Trophoblast cell (in vitro differentiated cells and primary cell): ENCODE results near the gene GAP43.

Experiments
- DNase-seq, 2 donors: peaks; one replicate each; pipeline ENCODE4 v3.0.0-alpha.2; 2016
- H2AFZ ChIP-seq: 2 replicates; pipeline ENCODE4 v1.6.1; 2013; ENCODE audit warnings: low read length, moderate library complexity, mild to moderate bottlenecking; ENCODE audit not compliant: insufficient read depth, poor library complexity
- H2AK5ac ChIP-seq: 2 replicates; pipeline ENCODE4 v1.6.1; 2013; ENCODE audit warnings: mild to moderate bottlenecking, low read length
- H2BK120ac ChIP-seq: 2 replicates; pipeline ENCODE4 v1.6.1; 2013; ENCODE audit warnings: low read length, mild to moderate bottlenecking, moderate library complexity; ENCODE audit not compliant: insufficient read depth, poor library complexity
- H2BK12ac ChIP-seq: 2 replicates; pipeline ENCODE4 v1.6.1; 2013; ENCODE audit warnings: mild to moderate bottlenecking, low read length, moderate library complexity
- H2BK5ac ChIP-seq: 2 replicates; pipeline ENCODE4 v1.6.1; 2013; ENCODE audit warnings: low read length, low read depth, moderate library complexity, mild to moderate bottlenecking; ENCODE audit not compliant: poor library complexity
- H3K14ac ChIP-seq: 2 replicates; pipeline ENCODE4 v1.6.1; 2013; ENCODE audit warnings: mild to moderate bottlenecking, low read length
- H3K18ac ChIP-seq: 2 replicates; pipeline ENCODE4 v1.6.1; 2013; ENCODE audit warnings: mild to moderate bottlenecking, low read length
- H3K23ac ChIP-seq: 2 replicates; pipeline ENCODE4 v1.6.1; 2013; ENCODE audit warnings: low read length
- H3K27ac ChIP-seq: 2 replicates; pipeline ENCODE4 v1.5.1; 2013; ENCODE audit warnings: low read depth, mild to moderate bottlenecking, inconsistent platforms, low read length, moderate library complexity
- H3K27me3 ChIP-seq: 2 replicates; pipeline ENCODE4 v1.6.1; 2013; ENCODE audit warnings: inconsistent platforms, mild to moderate bottlenecking, low read length, moderate library complexity; ENCODE audit not compliant: insufficient read depth
- H3K36me3 ChIP-seq, 2 experiments: 1 replicate in 1 of 2; 2 replicates in 1 of 2; pipeline ENCODE4 v1.6.1; 2013; ENCODE audit warnings: low read length in 2 of 2, mild to moderate bottlenecking in 2 of 2, moderate library complexity in 1 of 2; ENCODE audit not compliant: insufficient read depth in 2 of 2, control insufficient read depth in 1 of 2
- H3K4ac ChIP-seq: 2 replicates; pipeline ENCODE4 v1.6.1; 2013; ENCODE audit warnings: low read depth, mild to moderate bottlenecking, low read length, moderate library complexity
- H3K4me1 ChIP-seq, 2 experiments: 1 replicate in 1 of 2; 2 replicates in 1 of 2; pipeline ENCODE4 v1.6.1; 2013; ENCODE audit warnings: low read length in 2 of 2, mild to moderate bottlenecking in 2 of 2, moderate library complexity in 1 of 2; ENCODE audit not compliant: insufficient read depth in 2 of 2, control insufficient read depth in 1 of 2
- H3K4me2 ChIP-seq: 2 replicates; pipeline ENCODE4 v1.6.1; 2013; ENCODE audit warnings: inconsistent platforms, mild to moderate bottlenecking, low read length, moderate library complexity
- H3K4me3 ChIP-seq: 2 replicates; pipeline ENCODE4 v1.5.1; 2013; ENCODE audit warnings: mild to moderate bottlenecking, low read depth, low read length, inconsistent platforms
- H3K79me1 ChIP-seq: one replicate; pipeline ENCODE4 v1.6.1; 2013; ENCODE audit warnings: low read length
- H3K79me2 ChIP-seq: 2 replicates; pipeline ENCODE4 v1.6.1; 2013; ENCODE audit warnings: low read length, mild to moderate bottlenecking; ENCODE audit not compliant: control insufficient read depth, insufficient read depth, poor library complexity
- H3K9ac ChIP-seq: 2 replicates; pipeline ENCODE4 v1.6.1; 2013; ENCODE audit warnings: mild to moderate bottlenecking, low read length
- H3K9me3 ChIP-seq: 2 replicates; pipeline ENCODE4 v1.6.1; 2013; ENCODE audit warnings: low read depth, mild to moderate bottlenecking, control low read depth, inconsistent platforms, low read length; ENCODE audit not compliant: insufficient read depth
- H4K12ac ChIP-seq: 2 replicates; pipeline ENCODE4 v1.6.1; 2013; ENCODE audit warnings: low read depth, mild to moderate bottlenecking, low read length, moderate library complexity
- H4K8ac ChIP-seq: 2 replicates; pipeline ENCODE4 v1.6.1; 2013; ENCODE audit warnings: low read depth, mild to moderate bottlenecking, low read length, moderate library complexity
- H4K91ac ChIP-seq: one replicate; pipeline ENCODE4 v1.6.1; 2013; ENCODE audit warnings: low read depth, mild to moderate bottlenecking, low read length, moderate library complexity
- WGBS: extraction: QIAGEN DNeasy Blood & Tissue Kit; methylation state at CpG from one replicate; pipeline ENCODE4 v1.1.7; 2013; ENCODE audit warnings: missing lambda C conversion rate; ENCODE audit not compliant: insufficient read length, insufficient coverage; ENCODE audit errors: extremely low coverage; 5-methylcytosine and 5-hydroxymethylcytosine counted together

The GAP43 gene

GRCh38 chr3:115685097-115685496, 61.8 kb downstream of the GAP43 start:
- no peak overlapping the region for H3K27ac ChIP-seq
- no peak overlapping the region for H4K8ac ChIP-seq
- no peaks in the 10 kb centered on the region for H3K27me3 ChIP-seq
- H3K9me3 ChIP-seq = no peaks in the 10 kb centered on the region
- H2BK5ac ChIP-seq = no peak overlapping the region
- no peaks in the 10 kb centered on the region for H3K36me3 ChIP-seq
- no peak overlapping the region for H4K12ac ChIP-seq
- no peak overlapping the region for H2AK5ac ChIP-seq
- no peak overlapping the region for H3K18ac ChIP-seq
- no peak overlapping the region for H3K14ac ChIP-seq
- H3K79me1 ChIP-seq = no peaks in the 10 kb centered on the region
- H3K4me1 ChIP-seq = no peaks in the 10 kb centered on the region
- H2BK12ac ChIP-seq = no peak overlapping the region
- no peak overlapping the region for H3K9ac ChIP-seq
- H2AFZ ChIP-seq = no peak overlapping the region
- no peak overlapping the region for H4K91ac ChIP-seq
- H3K4me2 ChIP-seq = no peak overlapping the region
- no peaks in the 10 kb centered on the region for H3K79me2 ChIP-seq
- no peak overlapping the region for H3K4ac ChIP-seq
- H2BK120ac ChIP-seq = no peak overlapping the region
- DNase-seq = no peak
- no peak overlapping the region for H3K23ac ChIP-seq
- no peak overlapping the region for H3K4me3 ChIP-seq

DNA sequence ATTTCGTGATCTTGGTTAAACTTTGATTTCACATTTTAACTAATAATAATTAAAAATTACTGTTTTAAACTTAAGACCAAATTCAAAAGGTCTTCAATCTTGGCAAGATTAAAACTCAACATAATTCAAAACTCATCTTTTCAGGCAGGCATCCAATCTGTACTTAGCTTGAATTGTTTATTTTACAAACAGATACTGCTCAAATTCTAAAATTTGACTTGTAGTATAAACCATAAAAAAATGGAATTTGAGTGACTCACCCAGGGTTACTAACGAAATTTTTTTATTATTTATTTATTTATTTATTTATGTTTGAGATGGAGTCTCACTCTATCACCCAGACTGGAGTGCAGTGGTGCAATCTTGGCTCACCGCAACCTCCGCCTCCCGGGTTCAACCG, 64.4 kb downstream of the GAP43 start:
- H4K8ac ChIP-seq = no peak overlapping the region
- H3K27ac ChIP-seq = no peak overlapping the region
- no peak for DNase-seq
- no peak overlapping the region for H4K91ac ChIP-seq
- H3K4me3 ChIP-seq = no peak overlapping the region
- no CpG with 5 or more reads among the region's 6 CpGs for WGBS
- H4K12ac ChIP-seq = no peak overlapping the region
- H3K9ac ChIP-seq = no peak overlapping the region
- H3K18ac ChIP-seq = no peak overlapping the region
- H3K9me3 ChIP-seq = no peaks in the 10 kb centered on the region
- H2AK5ac ChIP-seq = no peak overlapping the region
- H3K27me3 ChIP-seq = no peaks in the 10 kb centered on the region
- H3K14ac ChIP-seq = no peak overlapping the region
- H3K79me1 ChIP-seq = no peaks in the 10 kb centered on the region
- no peak overlapping the region for H2BK12ac ChIP-seq
- no peaks in the 10 kb centered on the region for H3K36me3 ChIP-seq
- H2BK120ac ChIP-seq = no peak overlapping the region
- H3K4me2 ChIP-seq = no peak overlapping the region
- no peaks in the 10 kb centered on the region for H3K4me1 ChIP-seq
- H2BK5ac ChIP-seq = no peak overlapping the region
- H3K79me2 ChIP-seq = no peaks in the 10 kb centered on the region
- H3K23ac ChIP-seq = no peak overlapping the region
- H2AFZ ChIP-seq = no peak overlapping the region
- no peak overlapping the region for H3K4ac ChIP-seq

DNA sequence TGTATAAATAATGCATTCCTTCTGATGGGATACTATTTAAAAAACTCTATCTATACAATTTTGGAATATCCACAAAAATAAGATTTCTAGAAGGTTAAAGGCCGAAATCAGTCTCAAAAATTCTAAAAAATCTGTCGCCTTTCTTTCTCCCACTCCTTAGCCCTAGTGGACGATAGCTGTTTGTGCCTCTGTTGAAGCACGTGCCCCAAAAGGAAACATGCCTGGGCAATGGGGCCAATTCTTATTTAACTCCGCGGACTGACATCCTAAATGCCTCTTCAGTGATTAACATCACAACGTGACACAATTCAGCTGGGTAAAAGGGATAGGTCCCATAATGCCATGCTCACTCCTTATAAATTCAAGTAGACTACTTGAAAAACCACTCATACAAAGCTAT, 65.1 kb downstream of the GAP43 start:
- no peak overlapping the region for H3K9ac ChIP-seq
- no peak overlapping the region for H3K27ac ChIP-seq
- no peaks in the 10 kb centered on the region for H3K36me3 ChIP-seq
- no peak overlapping the region for H2BK12ac ChIP-seq
- no peak overlapping the region for H4K91ac ChIP-seq
- no peaks in the 10 kb centered on the region for H3K27me3 ChIP-seq
- H3K4ac ChIP-seq = no peak overlapping the region
- no peak overlapping the region for H3K23ac ChIP-seq
- no peak overlapping the region for H2AK5ac ChIP-seq
- no peak overlapping the region for H4K12ac ChIP-seq
- no peak overlapping the region for H2BK120ac ChIP-seq
- H3K14ac ChIP-seq = no peak overlapping the region
- H3K4me3 ChIP-seq = no peak overlapping the region
- no peak overlapping the region for H4K8ac ChIP-seq
- H2BK5ac ChIP-seq = no peak overlapping the region
- no peak overlapping the region for H2AFZ ChIP-seq
- H3K79me1 ChIP-seq = no peaks in the 10 kb centered on the region
- H3K9me3 ChIP-seq = no peaks in the 10 kb centered on the region
- no peak overlapping the region for H3K18ac ChIP-seq
- H3K4me2 ChIP-seq = no peak overlapping the region
- no CpG with 5 or more reads among the region's 7 CpGs for WGBS
- H3K79me2 ChIP-seq = no peaks in the 10 kb centered on the region
- H3K4me1 ChIP-seq = no peaks in the 10 kb centered on the region
- DNase-seq = no peak

DNA sequence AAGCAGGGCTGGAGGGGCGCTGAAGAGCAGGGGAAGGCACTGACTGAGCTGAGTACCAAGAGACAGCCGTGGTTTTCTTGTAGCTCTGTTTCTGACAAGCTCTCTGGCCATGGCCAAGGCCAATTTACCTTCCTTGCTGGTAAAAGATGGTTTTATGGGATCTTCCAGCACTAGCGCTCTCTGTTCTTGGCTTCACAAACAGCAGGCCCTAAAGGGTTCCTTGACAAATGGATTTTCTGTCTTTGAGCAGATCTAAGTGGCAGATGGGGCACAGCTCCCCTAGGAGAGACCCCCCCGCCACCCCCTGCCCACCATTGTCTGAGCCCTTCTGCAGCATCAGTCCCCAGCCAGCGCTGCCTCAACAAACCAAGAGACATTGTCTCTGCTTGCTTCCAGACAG, 66.6 kb downstream of the GAP43 start:
- no peak overlapping the region for H4K8ac ChIP-seq
- peaks cover 2% of the 10 kb centered on the region for H3K9me3 ChIP-seq
- no peak for DNase-seq
- no peak overlapping the region for H3K18ac ChIP-seq
- H3K14ac ChIP-seq = no peak overlapping the region
- no peak overlapping the region for H2AFZ ChIP-seq
- H3K4ac ChIP-seq = no peak overlapping the region
- H3K79me2 ChIP-seq = no peaks in the 10 kb centered on the region
- H3K23ac ChIP-seq = no peak overlapping the region
- H3K79me1 ChIP-seq = no peaks in the 10 kb centered on the region
- H4K12ac ChIP-seq = no peak overlapping the region
- no peaks in the 10 kb centered on the region for H3K4me1 ChIP-seq
- no peak overlapping the region for H2BK120ac ChIP-seq
- H3K4me2 ChIP-seq = no peak overlapping the region
- no peak overlapping the region for H2BK12ac ChIP-seq
- H2AK5ac ChIP-seq = no peak overlapping the region
- no peak overlapping the region for H2BK5ac ChIP-seq
- no peak overlapping the region for H3K27ac ChIP-seq
- no peak overlapping the region for H3K9ac ChIP-seq
- H3K4me3 ChIP-seq = no peak overlapping the region
- no peak overlapping the region for H4K91ac ChIP-seq
- no peaks in the 10 kb centered on the region for H3K36me3 ChIP-seq
- no CpG with 5 or more reads among the region's 5 CpGs for WGBS
- no peaks in the 10 kb centered on the region for H3K27me3 ChIP-seq

GRCh38 chr3:115691964-115692363, 68.7 kb downstream of the GAP43 start:
- H3K9ac ChIP-seq = no peak overlapping the region
- no CpG with 5 or more reads among the region's 4 CpGs for WGBS
- H2BK120ac ChIP-seq = no peak overlapping the region
- no peak overlapping the region for H4K91ac ChIP-seq
- no peak overlapping the region for H4K12ac ChIP-seq
- no peaks in the 10 kb centered on the region for H3K79me2 ChIP-seq
- H3K36me3 ChIP-seq = no peaks in the 10 kb centered on the region
- H3K27ac ChIP-seq = no peak overlapping the region
- no peak overlapping the region for H2AFZ ChIP-seq
- H3K4me1 ChIP-seq = no peaks in the 10 kb centered on the region
- H3K23ac ChIP-seq = no peak overlapping the region
- H3K4me3 ChIP-seq = no peak overlapping the region
- DNase-seq = no peak
- no peak overlapping the region for H2AK5ac ChIP-seq
- H4K8ac ChIP-seq = no peak overlapping the region
- H3K9me3 ChIP-seq = peaks cover 2% of the 10 kb centered on the region
- no peak overlapping the region for H3K14ac ChIP-seq
- no peak overlapping the region for H3K4ac ChIP-seq
- no peak overlapping the region for H2BK5ac ChIP-seq
- H3K18ac ChIP-seq = no peak overlapping the region
- no peaks in the 10 kb centered on the region for H3K27me3 ChIP-seq
- no peak overlapping the region for H2BK12ac ChIP-seq
- H3K4me2 ChIP-seq = no peak overlapping the region
- no peaks in the 10 kb centered on the region for H3K79me1 ChIP-seq
